ELR (cell line): ENCODE results near the gene DNAI2.
A peak's percentile ranks its signal among the peaks of the same experiment; 100 is the strongest.

ENCODE experiments used
- DNase-seq: peaks from one replicate; pipeline ENCODE4 v3.0.0-alpha.2; 2015; ENCODE audit warnings: low read depth

DNAI2 gene

DNA sequence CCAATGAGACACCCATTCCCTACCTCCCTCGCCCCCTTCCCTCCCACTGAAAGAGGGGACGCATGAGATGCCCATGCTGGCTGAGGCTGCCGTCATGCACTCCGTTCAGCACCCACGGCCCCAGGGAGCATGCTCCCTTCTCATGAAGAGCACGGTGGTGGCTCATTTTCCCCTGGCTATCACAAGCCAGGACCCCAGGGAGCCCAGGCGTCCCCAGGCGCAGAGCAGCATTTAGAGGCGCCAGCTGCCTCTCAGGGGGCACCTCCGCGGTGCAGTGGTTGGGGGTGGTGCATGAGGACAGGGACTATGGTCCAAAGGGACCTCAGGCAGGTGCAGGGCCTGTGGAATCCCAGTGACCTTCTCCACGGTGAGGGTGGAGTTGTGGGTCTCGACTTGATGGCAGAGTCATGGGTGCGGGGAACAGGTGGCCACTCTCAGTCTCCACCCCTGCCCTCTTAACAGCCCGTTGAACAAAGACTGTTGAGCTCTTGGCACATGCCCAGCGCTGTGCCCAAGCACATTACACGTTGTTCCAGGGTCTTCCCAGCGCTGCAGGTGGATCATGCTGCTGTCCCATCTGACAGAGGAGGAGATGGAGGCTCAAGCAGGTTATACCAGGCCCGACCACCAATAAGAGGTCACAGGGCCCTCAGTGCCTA, 65.6 kb downstream of the DNAI2 start:
- DNase-seq = no peak

DNA sequence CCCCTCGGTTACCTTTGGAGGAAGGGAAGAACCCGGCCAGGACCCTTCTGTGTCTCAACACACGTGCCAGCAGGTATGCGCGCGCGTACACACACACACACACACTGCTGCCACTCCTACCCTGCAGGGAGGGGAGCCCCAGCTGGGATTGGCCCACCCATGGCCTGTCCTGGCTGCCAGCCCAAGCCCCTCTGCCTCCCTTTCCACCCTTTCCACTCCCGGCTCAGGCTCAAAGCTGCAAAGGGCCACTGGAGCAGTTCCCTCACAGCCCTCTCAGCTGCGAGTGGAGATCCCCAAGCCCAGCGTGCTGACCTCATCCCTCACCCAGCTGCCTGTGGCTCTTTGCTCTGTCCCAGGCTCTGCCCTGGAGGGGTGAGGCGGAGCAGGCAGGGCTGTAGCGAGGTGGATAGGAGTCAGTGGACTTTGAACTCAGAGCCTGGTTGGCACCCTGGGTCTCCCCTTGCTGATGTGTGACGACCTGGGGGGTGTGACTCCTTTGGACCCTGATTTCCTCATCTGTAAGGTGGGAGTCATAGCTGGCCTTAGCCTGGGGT, 66.5 kb downstream of the DNAI2 start:
- no peak for DNase-seq

DNA sequence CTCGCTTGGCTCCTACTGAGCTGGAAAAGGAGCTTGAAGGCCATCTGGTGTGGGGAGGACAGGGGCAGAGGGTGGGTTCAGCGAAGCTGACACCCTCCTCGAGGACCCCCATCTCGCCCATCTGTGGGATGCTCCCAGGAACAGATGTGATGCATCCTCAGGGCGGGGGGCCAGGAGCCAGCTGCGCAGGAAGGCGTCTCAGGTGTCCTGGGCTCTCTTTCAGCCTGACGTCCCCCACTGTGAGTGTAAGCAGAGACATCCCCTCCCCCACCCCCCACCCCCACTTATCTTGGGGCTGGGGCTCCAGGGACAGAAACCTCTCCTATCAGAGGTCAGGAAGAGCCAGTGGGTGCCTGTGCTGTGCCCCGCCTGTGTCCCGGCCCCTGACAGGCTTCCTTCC, 68.2 kb downstream of the DNAI2 start:
- DNase-seq = no peak

DNA sequence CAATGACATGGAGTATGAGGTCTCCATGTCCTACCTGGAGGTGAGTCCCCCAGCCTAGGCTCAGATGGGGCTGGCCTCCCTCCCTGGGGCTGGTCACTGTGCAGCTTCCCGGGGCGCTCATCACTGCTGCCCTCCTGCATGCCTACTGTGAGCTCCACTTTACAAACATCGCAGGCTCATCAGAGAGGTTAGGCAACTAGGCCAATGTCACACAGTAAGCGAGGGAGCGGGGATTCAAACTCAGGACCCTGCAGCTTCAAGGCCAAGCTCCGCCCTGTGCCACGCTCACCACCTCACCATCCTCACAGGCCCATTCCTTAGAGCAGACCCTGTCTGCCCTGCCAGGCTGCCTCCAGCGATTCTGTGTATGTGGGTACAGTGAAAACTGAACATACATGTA, 69.1 kb downstream of the DNAI2 start:
- DNase-seq = no peak

DNA sequence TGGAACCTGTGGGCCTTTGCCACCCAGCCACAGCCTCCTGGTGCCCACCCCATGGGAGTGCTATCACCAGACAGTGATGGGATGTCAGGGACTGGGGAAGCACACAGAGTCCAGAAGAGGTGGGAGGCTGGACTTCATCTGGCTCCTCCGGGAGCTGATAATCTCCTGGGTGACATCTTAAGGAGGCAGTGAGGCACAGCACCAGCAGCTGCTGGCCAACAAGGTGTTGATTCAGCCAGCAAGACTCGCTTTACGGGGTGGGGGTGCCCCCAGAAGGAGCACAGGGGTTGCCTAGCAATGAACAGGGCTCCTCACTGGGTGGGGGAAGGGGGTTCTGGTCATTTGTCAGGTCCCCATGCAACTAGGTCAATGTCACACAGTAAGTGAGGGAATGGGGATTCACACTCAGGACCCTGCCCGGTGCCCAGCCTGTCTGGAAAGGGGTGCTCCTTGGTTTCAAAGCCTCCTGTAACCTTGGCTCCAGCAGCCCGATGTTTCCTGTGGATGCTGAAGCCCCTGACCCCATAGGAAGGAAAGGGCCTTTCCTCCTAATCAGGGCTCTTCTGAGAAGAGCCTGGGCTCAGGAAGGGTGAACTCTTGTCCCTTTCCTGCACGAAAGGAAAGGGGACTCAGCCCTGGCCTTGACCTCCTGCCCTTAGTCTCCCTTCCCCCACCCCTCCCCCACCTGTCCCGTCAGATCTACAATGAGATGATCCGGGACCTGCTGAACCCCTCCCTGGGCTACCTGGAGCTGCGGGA, 69.7 kb downstream of the DNAI2 start:
- DNase-seq = no peak

DNA sequence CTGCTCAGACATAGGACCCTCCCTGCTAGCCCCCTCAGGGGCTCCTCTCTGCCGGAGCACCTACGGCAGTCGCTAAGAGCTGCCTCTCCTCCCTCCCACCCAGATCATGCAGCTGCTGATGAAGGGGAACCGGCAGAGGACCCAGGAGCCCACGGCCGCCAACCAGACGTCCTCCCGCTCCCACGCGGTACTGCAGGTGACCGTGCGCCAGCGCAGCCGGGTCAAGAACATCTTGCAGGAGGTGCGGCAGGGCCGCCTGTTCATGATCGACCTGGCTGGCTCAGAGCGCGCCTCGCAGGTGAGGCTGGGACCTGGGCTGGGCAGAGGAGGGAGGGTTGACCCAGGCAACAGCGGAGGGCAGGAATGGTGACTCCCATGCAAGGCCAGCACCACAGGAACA, 70.6 kb downstream of the DNAI2 start:
- DNase-seq = no peak

DNA sequence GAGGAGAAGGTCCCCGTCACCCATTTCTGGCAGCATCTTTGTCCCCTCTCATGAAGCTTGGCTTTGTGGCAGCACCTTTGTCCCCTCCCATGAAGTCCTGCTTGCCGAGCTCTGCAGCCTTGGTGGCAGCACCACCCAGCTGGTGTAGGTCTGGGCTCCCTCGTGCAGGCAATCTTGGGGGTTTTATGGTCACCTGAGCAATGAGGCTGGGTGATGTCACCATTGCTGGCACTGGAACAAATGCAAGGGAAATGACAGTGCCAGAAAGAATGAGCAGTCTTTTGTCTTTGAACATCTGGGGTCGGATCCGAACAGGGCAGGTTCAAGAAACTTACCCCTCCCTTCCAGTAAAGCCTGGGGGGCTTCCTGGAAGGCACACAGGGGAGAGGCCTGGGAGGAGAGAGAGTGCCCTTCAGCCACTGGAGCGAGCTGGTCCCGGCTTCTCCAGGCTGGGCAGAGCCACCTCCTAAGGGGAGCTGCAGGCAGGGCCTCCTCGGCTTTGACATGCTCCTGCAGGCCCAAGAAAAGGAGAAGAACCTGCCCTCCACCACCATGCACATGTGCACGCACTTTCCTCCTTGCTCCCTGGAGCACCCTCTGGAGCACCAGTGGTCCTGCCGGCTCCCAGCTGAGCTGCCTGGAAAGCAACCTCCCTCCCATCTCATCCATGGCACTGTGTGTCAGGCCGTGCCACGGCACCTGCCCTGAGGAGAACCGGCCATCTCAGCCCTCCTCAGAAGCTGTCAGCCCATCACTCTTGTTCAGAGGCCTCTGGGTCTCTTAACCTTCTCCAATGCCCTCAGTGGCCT, 71.6 kb downstream of the DNAI2 start:
- no peak for DNase-seq

DNA sequence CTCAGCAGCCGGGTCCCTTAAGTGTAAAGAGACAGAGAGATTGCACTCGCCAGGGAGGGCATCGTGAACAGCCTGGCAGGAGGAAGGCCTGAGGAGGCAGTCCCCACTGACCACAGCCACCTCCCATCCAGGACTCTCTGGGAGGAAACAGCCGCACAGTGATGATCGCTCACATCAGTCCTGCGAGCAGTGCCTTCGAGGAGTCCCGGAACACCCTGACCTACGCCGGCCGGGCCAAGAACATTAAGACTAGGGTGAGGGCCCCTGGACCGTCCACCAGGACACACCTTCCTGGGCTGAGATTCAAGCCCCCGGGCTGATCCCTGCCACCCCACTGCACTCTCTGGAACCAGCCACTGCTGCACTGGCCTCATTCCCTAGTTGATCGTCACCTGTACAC, 73.6 kb downstream of the DNAI2 start:
- no peak for DNase-seq

DNA sequence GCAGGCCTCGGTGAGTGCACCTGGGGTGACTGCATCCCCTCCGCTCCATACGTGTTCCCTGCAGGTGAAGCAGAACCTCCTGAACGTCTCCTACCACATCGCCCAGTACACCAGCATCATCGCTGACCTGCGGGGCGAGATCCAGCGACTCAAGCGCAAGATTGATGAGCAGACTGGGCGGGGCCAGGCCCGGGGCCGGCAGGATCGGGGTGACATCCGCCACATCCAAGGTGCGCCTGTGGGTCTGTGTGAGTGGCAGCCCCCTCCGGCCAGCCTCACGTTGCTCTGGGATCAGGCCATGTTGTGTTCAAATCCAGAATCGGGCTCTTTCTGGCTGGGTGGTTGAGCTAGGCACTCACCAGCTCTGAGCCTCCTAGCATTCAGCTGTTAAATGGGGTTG, 75.1 kb downstream of the DNAI2 start:
- DNase-seq = no peak

DNA sequence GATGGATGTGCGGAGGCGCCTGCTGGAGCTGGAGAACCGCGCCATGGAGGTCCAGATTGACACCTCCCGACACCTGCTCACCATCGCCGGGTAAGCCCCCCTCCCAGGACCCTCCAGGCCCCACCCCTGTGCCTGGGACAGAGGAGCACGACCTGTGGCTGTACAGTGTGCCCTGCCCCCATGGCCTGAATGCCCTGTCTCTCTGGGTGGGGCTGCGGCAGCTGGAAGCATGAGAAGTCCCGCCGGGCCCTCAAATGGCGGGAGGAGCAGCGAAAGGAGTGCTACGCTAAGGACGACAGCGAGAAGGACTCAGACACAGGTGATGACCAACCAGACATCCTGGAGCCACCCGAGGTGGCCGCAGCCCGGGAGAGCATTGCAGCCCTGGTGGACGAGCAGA, 76.5 kb downstream of the DNAI2 start:
- no peak for DNase-seq

DNA sequence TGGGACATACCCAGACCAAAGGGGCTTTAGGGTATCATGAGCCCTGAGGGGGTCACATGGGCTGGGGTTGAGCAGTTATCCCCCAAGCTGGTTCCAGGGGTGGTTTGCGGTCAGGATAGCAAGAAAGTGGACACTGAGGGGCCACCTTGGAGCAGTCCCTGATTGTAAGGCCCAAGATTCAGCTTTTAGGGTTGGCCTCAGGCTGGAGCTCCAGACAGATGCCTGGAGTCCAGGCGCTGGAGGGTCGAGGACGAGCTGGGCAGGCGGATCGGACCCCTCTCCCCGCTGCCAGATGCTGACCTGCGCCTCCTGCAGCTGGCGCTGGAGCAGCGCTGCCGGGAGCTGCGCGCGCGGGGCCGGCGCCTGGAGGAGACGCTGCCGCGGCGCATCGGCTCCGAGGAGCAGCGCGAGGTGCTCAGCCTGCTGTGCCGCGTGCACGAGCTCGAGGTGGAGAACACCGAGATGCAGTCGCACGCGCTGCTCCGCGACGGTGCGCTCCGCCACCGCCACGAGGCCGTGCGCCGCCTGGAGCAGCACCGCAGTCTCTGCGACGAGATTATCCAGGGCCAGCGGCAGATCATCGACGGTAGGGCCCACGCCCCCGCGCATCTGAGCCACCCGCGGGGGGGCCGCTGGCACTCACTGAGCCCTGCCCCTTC, 77.6 kb downstream of the DNAI2 start:
- DNase-seq = no peak

DNA sequence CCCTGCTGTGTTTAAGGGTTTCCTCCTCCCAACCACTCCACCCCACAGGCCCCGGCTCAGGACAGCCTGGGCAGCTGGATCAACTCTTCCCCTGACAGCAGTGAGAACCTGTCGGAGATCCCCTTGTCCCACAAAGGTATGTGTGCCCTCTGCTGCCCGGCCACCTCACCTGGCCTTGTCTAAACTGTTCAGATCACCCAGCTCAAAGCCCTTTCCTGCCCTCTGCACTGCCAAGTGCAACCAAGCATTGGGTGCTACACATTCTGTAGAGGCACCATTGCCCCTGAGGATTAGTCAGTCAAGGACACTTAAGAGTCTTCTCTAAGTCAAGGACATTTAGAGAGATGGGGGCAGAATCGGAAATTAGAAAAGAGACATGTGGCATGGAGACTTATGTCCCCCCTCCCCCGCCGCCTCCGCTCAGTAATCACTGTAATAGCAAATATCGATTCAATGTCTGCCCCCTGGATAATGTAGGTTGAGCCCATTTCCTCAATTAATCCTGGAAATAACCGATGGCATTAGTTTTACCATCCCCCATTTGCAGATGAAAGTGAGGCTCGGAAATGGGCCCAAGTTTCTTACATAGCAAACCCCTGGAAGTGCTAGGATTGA, 79.5 kb downstream of the DNAI2 start:
- no peak for DNase-seq

DNA sequence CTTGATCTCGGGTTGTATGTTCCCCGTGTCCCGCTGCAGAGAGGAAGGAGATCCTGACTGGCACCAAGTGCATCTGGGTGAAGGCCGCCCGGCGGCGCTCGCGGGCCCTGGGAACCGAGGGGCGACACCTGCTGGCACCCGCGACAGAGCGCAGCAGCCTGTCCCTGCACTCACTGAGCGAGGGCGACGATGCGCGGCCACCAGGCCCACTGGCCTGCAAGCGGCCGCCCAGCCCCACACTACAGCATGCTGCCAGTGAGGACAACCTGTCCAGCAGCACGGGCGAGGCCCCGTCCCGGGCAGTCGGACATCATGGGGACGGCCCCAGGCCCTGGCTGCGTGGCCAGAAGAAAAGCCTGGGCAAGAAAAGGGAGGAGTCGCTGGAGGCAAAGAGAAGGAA, 80.1 kb downstream of the DNAI2 start:
- DNase-seq = peak; percentile 5

DNA sequence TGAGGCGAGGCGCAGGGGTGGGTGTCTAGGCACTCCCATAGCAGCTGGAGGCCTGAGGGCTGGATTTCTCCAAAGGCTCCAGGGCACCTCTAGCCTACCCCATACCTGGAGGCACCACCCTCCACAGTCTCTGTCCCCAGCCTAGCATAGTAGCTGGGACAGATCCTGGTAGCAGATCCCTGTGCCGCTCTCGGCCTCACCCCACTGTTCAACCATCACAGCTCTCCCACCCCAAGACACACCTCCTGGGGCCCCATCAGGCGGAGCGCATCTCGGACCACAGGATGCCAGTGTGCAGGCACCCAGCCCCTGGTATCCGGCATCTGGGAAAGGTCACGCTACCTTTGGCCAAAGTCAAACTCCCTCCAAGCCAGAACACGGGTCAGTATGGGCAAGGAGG, 80.5 kb downstream of the DNAI2 start:
- DNase-seq = no peak

DNA sequence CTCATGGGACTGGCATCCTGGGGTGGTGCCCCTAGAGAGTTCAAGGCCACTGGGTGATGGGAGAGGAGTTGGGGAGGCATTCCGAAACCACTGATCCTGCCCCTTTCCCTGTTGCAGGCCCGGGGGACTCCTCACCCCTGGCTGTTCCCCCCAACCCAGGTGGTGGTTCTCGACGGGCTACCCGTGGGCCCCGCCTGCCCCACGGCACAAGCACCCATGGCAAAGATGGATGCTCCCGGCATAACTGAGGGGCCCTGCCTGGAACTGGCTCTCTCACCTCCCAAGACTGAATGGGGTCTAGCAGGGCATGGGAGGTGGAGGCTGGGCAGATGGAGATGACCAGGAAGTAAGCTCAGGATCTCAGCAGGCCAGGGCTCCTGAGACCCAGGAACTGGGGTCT, 81.0 kb downstream of the DNAI2 start:
- no peak for DNase-seq

DNA sequence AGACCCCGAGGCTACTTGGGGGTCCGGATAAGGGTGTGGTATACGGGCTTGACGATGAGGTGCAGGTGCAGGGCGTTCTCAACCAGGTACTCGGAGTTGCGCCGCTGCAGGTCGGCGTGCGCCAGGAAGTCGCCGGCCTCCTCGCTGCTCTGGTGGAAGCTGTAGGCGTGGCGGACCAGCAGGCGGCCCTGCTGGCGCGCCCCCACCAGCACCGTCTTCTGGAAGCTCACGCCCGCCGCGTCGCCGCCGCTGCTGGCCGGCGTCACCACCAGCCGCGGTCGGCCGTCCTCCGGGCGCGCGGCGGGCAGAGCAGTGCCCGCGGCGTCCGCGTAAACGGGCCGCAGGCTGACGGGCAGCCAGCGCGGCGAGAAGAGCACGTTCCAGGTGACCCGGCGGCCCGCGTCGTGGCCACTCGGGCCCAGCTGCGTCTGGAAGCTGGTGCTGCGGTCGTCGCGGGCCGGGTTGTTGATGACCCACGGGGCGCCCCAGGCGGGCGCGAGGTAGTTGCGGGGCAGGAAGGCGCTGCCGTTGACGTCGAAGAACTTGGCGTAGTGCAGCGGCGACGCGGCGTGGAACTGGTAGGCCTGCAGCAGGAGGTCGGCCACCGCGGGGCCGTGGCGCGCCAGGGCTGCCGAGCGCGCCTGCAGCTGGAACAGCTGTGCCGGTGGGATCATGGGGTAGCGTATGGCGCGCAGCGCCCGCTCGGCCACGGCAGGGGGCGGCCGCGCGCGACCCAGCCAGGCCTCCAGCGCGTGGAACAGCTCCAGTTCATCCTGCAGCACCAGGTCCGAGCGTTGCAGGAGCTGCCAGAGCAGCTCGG, 82.8 kb downstream of the DNAI2 start:
- DNase-seq = no peak

DNA sequence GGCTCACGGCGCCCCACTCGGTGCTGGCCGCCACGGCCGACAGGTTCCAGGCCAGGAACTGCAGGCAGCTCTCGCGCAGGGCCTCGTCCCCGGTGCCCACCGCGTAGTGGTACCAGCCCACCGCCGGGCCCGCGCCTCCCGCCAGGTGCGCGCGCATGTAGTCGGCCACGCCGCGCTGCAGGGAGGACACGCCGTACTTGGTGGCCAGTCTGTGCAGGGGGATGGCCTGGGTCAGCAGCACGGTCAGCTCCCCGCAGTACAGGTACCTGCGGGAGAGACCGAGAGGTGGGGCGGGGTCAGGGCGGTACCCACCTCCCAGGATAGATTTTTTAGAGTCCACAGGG, 83.4 kb downstream of the DNAI2 start:
- DNase-seq = no peak

DNA sequence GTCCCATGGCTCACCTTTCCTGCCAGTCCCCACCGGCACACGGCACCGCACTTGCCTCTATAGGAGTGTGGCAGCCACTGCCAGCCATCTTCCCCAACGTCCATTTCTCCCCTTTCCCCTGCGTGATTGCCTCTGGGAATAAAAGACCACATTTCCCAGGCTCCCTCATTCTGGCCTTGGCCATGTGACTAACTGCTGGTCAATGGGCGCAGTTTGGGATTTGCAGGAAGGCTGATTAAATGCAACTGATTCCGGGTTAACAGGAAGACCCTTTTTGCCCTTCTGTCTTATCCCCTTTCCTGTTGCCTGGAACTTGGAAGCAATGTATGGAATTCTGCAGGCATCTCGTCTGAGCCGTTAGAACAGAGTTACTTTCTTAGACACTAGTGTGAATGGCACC, 84.7 kb downstream of the DNAI2 start:
- no peak for DNase-seq

DNA sequence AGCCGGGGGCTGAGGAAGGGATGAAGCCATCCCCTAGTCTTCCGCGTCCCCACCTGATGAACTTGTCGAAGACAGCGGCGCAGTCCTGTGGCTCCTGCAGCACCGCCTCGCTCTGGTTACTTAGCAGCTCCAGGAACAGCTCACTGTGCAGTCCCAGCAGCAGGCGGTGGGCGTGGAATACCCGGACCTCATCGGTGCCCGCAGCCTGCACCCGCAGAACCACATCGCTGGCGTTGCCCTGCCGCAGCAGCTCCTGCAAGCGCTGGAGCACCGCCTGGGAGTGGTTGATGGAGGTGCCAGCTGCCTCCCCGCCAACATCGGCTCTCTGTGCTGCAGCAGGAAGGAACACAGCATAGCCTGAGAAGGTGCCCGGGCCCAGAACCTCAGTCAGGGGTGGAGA, 85.9 kb downstream of the DNAI2 start:
- no peak for DNase-seq

DNA sequence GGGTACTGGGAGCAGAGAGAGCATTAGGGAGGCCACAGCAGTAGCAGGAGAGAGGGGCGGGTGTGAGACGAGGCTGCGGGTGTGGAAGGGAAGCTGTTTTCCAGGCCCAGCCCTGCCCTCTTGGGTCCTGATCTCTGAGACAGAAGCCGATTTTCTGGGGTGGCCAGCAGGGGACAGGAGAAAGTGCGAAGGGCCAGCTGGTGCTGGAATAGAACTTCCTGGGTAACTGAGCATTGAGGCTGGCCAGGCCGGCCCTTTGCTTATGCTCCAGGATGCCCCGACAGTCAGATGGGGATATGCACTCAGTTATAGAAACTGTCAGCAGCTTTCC, 86.8 kb downstream of the DNAI2 start:
- DNase-seq = no peak
